Amniotic stem cell (primary cell): ENCODE results near the gene TSHZ2.
"Not testable (repeated sequence)": the region's sequence is repeated elsewhere in the genome, so short reads cannot be mapped to it uniquely, and the experiment has no call there.

Experiments
- DNase-seq: peaks from one replicate; lab custom pipeline; 2025; lab: John Stamatoyannopoulos, UW

Gene TSHZ2

GRCh38 chr20:53387983-53388675 lies 416.0 kb downstream of the TSHZ2 start:
- DNase-seq: no peak

DNA sequence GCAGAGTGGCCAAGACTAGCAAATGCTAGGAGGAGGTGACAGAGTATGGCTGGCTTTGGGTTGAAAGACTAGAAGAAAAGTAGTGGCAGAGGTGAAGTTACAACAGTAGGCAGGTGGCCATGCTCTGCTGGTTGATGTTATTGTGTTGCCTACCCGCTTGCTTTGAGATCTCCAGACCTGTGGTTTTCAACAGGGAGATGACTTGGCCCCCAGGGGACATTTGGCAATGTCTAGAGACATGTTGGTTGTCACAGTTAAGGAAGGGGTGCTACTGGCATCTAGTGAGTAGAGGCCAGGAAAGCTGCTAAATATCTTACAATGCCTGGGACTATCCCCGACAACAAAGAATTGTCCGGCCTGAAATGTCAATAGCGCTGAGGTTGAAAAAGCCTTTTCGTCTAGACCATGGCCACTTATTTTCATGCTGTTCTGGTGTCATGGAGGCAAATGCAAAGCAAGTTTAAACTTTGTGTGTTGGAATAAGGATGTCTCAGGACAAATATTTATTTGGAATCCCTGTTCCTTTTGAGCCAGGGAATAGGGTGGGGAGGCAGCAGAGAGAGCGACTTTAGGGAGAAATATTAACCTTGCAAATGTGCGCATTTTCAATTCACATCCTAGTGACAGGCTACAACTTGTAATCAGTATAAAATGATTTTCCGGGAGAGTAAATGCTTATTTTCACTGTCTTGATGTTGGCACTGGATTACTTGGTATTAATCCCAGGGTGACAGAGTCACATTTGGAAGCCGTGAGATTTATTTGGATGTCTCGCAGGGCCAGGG lies 417.6 kb downstream of the TSHZ2 start:
- DNase-seq: no peak

GRCh38 chr20:53390770-53391169 lies 418.6 kb downstream of the TSHZ2 start:
- no peak for DNase-seq

- no peak for DNase-seq
These were observed 422.3 kb downstream of the TSHZ2 start for GRCh38 chr20:53394433-53394832.

DNA sequence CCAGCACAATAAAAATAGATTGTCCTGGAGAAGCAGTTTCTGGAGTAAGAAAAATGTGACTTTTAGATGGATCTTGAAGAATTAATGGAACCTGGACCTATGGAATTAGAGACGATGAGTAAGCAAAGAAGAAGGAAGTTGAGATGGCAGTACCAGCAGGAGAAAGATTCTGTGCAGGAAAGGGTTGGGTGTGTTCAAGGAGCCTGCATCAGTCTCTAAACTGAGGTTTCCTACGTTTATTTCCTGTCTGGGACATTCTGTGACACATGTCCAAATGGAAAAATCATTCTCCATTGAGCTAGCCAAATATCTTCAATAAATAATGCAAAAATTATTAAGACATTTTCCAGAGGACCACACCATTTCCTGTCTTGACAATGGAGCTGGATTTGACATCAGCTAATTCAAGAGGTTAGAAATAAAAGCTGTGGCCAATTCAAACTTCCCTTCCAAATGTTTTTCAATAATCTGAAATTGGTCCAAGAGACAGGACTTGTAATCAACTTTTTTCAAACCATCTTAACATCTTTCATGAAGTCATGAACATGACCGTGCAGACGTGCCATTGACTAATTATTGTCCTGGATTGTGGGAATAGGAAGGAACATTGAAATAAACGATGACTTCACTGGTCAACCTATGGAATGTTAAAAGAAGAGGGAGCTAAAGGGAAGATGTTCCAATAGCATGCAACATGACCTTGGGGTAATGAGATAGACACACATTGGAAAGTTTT lies 423.2 kb downstream of the TSHZ2 start:
- DNase-seq: no peak

DNA sequence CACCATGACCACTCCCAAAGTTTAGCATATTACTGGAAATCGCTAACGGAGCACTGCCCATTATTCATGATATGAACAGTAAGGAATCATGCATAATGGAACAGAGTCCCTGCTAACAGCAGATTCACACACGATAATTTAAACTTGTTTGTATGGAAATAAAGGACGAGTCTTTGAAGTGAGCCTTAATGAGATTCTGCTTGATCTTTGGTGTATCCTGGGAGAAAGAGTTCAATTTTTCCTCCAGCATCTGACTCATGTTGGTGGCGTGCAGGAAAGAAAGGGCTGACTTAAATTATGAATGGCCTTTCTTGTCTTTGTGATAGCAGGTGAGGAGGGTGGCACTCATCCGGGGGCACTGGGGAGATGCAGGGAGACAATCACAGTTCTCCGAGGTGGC lies 426.9 kb downstream of the TSHZ2 start:
- no peak for DNase-seq

GRCh38 chr20:53399592-53400335 lies 427.6 kb downstream of the TSHZ2 start:
- no peak for DNase-seq

GRCh38 chr20:53402233-53403005 lies 430.3 kb downstream of the TSHZ2 start:
- no peak for DNase-seq

GRCh38 chr20:53403029-53403428 lies 430.9 kb downstream of the TSHZ2 start:
- DNase-seq: no peak

GRCh38 chr20:53405139-53405538 lies 433.0 kb downstream of the TSHZ2 start:
- no peak for DNase-seq

DNA sequence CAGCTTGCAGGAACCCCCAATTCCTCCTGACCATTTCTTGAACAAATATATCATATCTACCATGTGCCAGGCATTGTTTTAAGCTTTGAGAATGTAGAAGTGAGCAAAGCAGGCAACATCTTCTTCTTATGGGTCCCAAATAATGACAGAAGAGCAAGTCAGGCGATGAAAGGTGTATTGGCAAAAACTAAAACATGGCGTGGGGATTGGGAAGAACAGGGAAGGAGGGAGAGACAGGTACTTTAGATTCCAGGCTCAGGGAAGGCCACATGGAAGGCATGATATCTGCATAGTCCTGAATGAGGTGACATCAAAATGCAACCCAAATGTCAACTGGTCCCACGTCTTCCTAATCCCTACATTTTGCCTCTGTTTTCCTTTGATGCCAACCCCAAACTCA lies 434.4 kb downstream of the TSHZ2 start:
- no peak for DNase-seq

DNA sequence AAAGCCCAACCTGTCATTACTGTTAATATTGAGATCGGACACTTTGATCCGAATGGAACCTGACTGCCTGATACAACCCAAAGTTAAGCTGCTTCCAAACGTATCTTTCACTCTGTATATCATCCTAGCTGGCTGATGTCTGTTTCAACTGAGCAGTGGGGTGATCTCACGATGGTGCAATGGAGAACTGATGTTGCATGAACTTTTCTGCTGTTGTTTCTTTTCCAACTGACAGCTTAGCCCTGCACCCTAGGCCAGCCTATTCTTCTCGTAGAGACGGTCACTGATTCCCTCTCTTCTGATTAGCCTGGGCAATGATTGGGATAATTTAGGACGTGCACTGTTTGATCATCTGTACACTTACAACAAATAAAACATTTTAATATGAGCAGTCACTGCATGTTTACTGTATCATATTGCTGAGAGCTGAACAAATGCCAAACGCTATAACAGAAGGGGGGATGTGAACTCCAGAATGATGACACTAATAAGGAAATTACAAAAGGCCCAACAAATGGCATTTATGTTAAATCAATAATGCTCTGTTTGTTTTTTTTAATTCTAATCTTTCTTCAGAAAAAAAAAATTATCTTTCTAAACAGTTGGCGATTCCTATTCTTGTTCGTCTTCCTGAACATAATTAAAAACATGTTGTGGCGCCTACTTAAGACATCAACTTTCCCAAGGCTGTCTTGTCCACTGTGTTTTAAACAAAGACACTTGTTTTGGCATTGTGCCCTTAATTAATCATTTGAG lies 436.7 kb downstream of the TSHZ2 start:
- DNase-seq: no peak

DNA sequence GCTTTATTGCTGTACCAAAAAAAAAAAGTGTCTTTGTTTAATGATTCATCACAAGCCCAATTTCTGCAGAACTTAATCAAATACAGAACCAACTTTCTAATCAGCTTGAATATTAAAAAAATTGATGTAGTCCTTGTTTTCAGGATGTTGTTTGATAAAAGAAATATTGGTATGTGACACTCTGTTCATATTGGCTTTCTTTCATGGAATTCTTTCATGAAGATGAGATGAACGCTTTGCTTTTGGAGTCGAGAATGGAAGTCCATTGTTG lies 437.2 kb downstream of the TSHZ2 start:
- no peak for DNase-seq

DNA sequence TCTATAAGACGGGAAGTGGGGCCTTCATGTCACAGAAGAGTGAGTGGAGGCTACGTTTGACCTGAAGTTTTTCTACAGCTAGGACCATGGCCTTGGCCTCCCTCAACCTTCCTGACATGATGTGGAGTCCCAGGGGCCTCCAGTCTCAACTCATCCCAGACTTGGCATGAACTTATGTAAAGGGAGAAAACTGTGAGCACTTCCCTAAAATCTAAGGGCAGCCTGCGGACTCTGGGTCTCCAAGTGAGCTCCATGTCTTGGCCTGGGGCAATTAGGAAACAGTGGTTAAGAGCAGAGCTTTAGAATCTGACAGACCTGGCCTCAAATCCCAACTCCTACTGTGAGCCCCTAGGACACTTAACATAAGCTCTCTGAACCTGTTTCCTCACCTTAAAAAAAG lies 439.0 kb downstream of the TSHZ2 start:
- DNase-seq: no peak

DNA sequence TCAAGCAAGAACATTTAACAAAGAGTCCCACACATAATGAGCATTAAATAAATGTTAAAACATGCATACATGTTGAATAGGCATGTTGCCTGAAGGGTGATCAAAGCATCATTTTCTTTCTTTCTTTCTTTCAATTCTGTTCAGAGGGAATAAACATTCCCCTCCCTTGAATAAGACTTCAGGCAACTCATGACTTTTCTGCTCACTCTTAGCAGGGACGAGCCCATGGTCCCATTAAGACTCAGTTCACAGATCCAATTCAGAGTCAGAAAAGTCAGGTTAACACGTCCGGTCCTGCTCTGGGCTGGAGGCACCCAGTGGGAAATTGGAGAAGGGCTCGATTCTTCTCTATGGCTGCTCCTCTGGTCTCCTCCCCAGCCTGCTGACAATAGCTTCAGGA lies 439.7 kb downstream of the TSHZ2 start:
- no peak for DNase-seq

GRCh38 chr20:53412577-53413185 lies 440.5 kb downstream of the TSHZ2 start:
- no peak for DNase-seq

- DNase-seq: no peak
These were observed 441.1 kb downstream of the TSHZ2 start for GRCh38 chr20:53413186-53413631.

- not testable (repeated sequence) for DNase-seq
These were observed 441.7 kb downstream of the TSHZ2 start for GRCh38 chr20:53413845-53414244.

- DNase-seq: no peak
These were observed 447.7 kb downstream of the TSHZ2 start for GRCh38 chr20:53419693-53420460.

- no peak for DNase-seq
These were observed 449.2 kb downstream of the TSHZ2 start for GRCh38 chr20:53421343-53421742.
